BJ (cell line): ENCODE data around the gene LURAP1L. TPM values are rescaled to one million over a fixed set of nuclear protein-coding genes. Genes with fewer than 3 reads are reported as not detected.

Experiments
- CTCF ChIA-PET: fragments of 350-600 bp; formaldehyde crosslinking; extraction: SDS; loops from one replicate; lab custom pipeline; 2021; ENCODE audit warnings: antibody characterized with exemption, inconsistent platforms; lab: Yijun Ruan, JAX
- POLR2A ChIA-PET: fragments of 300-600 bp; sonication (Branson Sonifier 250); formaldehyde crosslinking; extraction: SDS; loops from one replicate; lab custom pipeline; 2021; ENCODE audit warnings: antibody characterized with exemption; lab: Charles Lee
- DNase-seq: peaks from one replicate; pipeline ENCODE4 v3.0.0-alpha.2; 2011; ENCODE audit warnings: low read depth
- H3K27me3 ChIP-seq: 2 replicates; pipeline ENCODE4 v1.6.0; 2011; ENCODE audit warnings: low read length; ENCODE audit not compliant: control insufficient read depth, insufficient read depth
- H3K36me3 ChIP-seq: 2 replicates; pipeline ENCODE4 v1.5.1; 2011; ENCODE audit warnings: low read length; ENCODE audit not compliant: control insufficient read depth, insufficient read depth
- H3K4me3 ChIP-seq: 2 replicates; pipeline ENCODE4 v1.5.1; 2011; ENCODE audit warnings: low read depth, mild to moderate bottlenecking, control low read depth, low read length
- polyA minus RNA-seq: library from RNA; depleted of rRNA, polyadenylated mRNA; stranded (reverse); fragments of >200 nt; gene quantifications from 2 replicates; pipeline ENCODE4 v1.2.3, GENCODE V29; 2011; rRNA and poly(A)+ RNA removed
- polyA plus RNA-seq: library from polyadenylated mRNA; depleted of rRNA; stranded (reverse); fragments of >200 nt; gene quantifications from 2 replicates; pipeline ENCODE4 v1.2.3, GENCODE V29; 2011; rRNA removed
- TF ChIP-seq, protein P1 (sequence below): IDR thresholded peaks from 2 replicates; pipeline ENCODE4 v1.5.1; 2011; ENCODE audit warnings: low read depth, mild to moderate bottlenecking, control low read depth, inconsistent platforms, low read length, moderate library complexity; ENCODE audit not compliant: insufficient read depth

Gene LURAP1L, protein sequence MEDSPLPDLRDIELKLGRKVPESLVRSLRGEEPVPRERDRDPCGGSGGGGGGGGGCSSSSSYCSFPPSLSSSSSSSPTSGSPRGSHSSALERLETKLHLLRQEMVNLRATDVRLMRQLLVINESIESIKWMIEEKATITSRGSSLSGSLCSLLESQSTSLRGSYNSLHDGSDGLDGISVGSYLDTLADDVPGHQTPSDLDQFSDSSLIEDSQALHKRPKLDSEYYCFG
- 10.9 and 15.5 TPM in 2 replicates for polyA plus RNA-seq
- 14.0 and 18.6 TPM in 2 replicates for polyA minus RNA-seq

DNA sequence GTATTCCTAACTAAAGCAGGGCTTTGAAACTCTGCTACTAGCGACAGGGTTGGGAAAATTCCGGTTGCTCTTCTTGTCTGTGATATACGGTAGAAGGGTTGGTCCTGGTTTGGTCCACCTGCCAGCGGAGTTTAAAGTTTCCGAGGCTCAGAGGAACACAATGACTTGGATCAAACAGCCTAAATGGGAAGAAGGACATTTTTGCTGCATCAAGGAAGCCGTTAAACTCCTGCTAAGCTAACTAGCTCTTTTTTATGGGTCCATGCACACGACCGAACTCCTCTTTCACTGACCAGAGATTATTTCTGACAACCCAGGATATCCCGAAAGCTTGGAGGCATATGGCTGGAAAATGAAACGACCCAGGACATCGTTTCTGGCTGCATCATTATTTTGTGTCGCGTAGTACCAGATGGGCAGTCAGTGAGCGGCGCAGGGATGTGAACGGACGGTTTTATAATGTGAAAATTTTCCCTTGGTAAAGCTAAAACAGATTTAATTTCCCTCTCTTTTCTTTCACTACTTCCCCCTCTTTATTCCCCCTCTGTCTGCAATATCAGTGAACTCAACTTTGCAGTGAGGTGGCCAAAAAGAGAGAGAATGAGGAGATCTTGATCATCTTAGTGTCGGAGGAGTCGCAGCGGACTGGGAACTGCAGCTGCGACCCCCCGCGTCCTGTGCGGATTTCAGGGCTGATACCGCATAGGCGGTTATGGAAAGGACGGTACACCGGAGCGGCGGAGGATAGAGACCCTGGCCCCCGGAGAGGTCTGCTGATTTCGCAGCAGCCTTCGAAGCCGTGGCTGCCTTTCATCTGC is at the start of gene LURAP1L:
TSS of gene LURAP1L (plus strand) at position 160 of the 818 bp plus-strand sequence. CDS start 696 bp downstream, outside the sequence.
- H3K36me3 ChIP-seq = no peaks in the 10 kb centered on the region
- peak within 1 kb of the TSS; percentile 60 for H3K4me3 ChIP-seq
- ChIA-PET CTCF (interaction anchor here (0.7 to 2.9 kb wide), 12 partner anchors 10 to 110 kb away, joined by 3 to 31 read pairs (median 6); no protein-coding TSS in a partner anchor), POLR2A (interaction anchor here (0.6 kb wide), 1 partner anchor 365 kb away, joined by 5 read pairs; no protein-coding TSS in a partner anchor)
- TF ChIP-seq, protein P1, sequence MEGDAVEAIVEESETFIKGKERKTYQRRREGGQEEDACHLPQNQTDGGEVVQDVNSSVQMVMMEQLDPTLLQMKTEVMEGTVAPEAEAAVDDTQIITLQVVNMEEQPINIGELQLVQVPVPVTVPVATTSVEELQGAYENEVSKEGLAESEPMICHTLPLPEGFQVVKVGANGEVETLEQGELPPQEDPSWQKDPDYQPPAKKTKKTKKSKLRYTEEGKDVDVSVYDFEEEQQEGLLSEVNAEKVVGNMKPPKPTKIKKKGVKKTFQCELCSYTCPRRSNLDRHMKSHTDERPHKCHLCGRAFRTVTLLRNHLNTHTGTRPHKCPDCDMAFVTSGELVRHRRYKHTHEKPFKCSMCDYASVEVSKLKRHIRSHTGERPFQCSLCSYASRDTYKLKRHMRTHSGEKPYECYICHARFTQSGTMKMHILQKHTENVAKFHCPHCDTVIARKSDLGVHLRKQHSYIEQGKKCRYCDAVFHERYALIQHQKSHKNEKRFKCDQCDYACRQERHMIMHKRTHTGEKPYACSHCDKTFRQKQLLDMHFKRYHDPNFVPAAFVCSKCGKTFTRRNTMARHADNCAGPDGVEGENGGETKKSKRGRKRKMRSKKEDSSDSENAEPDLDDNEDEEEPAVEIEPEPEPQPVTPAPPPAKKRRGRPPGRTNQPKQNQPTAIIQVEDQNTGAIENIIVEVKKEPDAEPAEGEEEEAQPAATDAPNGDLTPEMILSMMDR = no peak
- H3K27me3 ChIP-seq = no peaks in the 10 kb centered on the region
- DNase-seq = no peak

DNA sequence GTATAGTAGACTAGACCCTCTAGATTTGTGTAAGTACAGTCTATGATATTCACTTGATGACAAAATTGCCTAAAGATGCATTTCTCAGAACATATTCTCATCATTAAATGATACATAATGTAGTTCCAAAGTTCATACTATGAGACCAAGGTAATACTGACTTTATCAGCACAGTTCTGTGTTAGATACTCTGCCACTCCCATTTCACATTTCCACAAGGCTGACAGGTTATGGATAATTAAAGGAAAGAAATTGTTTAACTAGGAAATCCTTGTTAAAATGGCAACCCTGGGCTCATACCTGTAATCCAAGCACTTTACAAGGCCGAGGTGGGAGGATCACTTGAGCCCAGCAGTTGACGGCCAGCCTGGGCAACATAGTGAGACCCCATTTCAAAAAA is 48.0 kb upstream of the LURAP1L start:
- H3K4me3 ChIP-seq = no peak overlapping the region
- TF ChIP-seq, protein P1 = no peak
- H3K36me3 ChIP-seq = no peaks in the 10 kb centered on the region
- ChIA-PET CTCF (interaction anchor here (0.7 to 1.8 kb wide), 4 partner anchors 91 to 364 kb away, joined by 3 to 9 read pairs (median 6); no protein-coding TSS in a partner anchor), POLR2A (no interaction called here)
- DNase-seq = no peak
- H3K27me3 ChIP-seq = no peaks in the 10 kb centered on the region

DNA sequence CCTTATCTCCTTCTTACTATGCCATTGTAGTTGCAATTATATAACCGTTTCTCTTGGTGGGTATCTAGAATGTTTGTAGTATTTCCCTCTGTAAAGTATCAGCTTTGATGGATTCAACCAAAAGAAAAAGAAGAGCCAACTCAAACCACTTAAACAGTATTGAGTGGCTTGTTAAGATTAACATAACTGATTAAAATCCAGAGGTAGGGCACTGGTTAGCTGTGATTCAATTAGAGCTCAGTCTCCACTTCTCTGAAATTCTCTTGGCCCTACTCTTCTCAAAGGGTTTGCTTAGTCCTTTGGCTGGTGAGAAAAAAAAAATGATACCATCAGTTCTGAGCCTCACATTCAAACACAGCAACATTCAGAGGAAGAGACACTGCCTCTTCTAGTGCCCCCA is 44.6 kb upstream of the LURAP1L start:
- Histone ChIP-seq H3K4me3 (no peak overlapping the region), H3K27me3 (no peaks in the 10 kb centered on the region), H3K36me3 (no peaks in the 10 kb centered on the region)
- DNase-seq = no peak
- POLR2A ChIA-PET = no interaction called here
- CTCF ChIA-PET = interaction anchor here (0.6 to 1.7 kb wide), 4 partner anchors 8 to 155 kb away, joined by 3 to 4 read pairs (median 3); no protein-coding TSS in a partner anchor
- TF ChIP-seq, protein P1 = no peak

DNA sequence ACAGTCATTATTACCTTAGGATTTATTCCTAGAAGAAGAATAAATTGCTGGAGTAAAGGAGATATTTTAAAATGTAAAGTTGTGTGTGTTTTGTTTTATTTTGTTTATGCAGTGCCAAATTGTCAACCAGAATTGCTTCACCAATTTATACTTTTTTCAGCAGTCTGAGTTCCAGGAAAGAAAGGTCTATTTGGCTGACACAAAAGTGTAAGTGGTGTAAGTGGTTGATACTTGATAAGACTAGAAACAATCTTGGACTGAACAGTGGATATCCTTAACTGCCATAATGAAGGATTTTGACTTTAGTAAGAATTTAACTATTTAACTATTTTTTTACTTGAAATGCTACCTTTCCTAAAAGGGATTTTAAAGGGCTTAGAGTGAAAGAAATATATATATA is 43.9 kb upstream of the LURAP1L start:
- no peak for DNase-seq
- Histone ChIP-seq H3K36me3 (no peaks in the 10 kb centered on the region), H3K4me3 (no peak overlapping the region), H3K27me3 (no peaks in the 10 kb centered on the region)
- CTCF ChIA-PET = interaction anchor here (0.6 to 1.7 kb wide), 3 partner anchors 9 to 154 kb away, joined by 3 to 4 read pairs (median 3); no protein-coding TSS in a partner anchor
- POLR2A ChIA-PET = no interaction called here
- TF ChIP-seq, protein P1 = no peak

DNA sequence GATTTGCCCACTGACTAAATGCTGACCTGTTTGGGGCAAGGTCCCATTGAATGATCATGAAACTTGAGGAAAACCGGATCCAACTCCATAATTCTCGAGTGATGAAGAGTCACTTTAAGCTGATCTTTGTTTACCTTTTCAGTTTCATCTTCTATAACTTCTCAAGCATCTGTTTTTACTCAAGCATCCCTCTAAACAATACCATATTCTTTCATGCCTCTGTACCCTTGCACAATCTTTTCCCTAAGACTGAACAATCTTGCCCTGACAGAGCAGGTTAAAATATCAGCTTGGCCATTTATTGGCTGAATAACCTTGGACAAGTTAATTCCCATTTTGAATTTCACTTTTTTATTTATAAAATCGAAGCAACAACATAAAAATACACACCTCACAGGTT is 41.8 kb upstream of the LURAP1L start:
- DNase-seq = no peak
- TF ChIP-seq, protein P1 = no peak
- POLR2A ChIA-PET = interaction anchor here (0.6 kb wide), 1 partner anchor 142 kb away, joined by 3 read pairs; no protein-coding TSS in a partner anchor
- Histone ChIP-seq H3K27me3 (no peaks in the 10 kb centered on the region), H3K36me3 (no peaks in the 10 kb centered on the region), H3K4me3 (no peak overlapping the region)
- CTCF ChIA-PET = interaction anchor here (1.3 to 1.6 kb wide), 4 partner anchors 9 to 152 kb away, joined by 3 to 5 read pairs (median 4); no protein-coding TSS in a partner anchor
